ENCODE data around the gene TET2. TPM values are rescaled to one million over a fixed set of nuclear protein-coding genes. Genes with fewer than 3 reads are reported as not detected.
A peak's percentile ranks its signal among the peaks of the same experiment; 100 is the strongest.

The TET2 gene
- 10 to 100 TPM; 80.0 to 91.6 (median 82.8) TPM for total RNA-seq
- total RNA-seq (2013) = 67.4 TPM

GRCh38 chr4:105146276-105147015 is at the start of gene TET2:
Gene TET2, plus strand, starts transcription at chr4:105146876. Its CDS starts 87,067 bp downstream, at chr4:105233943.
- no peaks in the 10 kb centered on the region for H3K9me3 ChIP-seq (ENCODE audit: control insufficient read depth, insufficient read depth, low read length)
- H3K4me3 ChIP-seq (ENCODE audit: low read length) = peak within 1 kb of the TSS; percentile 67
- peak within 1 kb of the TSS; percentile 97 for H3K4me3 Mint-ChIP-seq
- H3K27ac ChIP-seq (ENCODE audit: low read length) = peak within 1 kb of the TSS; percentile 84
- DNase-seq (peak; percentile 72 to 90), ATAC-seq (peak; percentile 87 to 95 (median 92))
- TF ChIP-seq CTCF (IDR thresholded peaks at IDR 0.05) = no peak
- H3K36me3 ChIP-seq (ENCODE audit: control insufficient read depth, insufficient read depth, low read length) = no peaks in the 10 kb centered on the region
- H3K27me3 ChIP-seq (ENCODE audit: control insufficient read depth, insufficient read depth, low read length) = no peaks in the 10 kb centered on the region
- intact Hi-C loops (cut with micrococcal nuclease) = loop anchor here (10.0 kb wide), 3 partner anchors 128 to 1168 kb away; partner anchors contain the start of genes AIMP1 and TBCK
- no peaks in the 10 kb centered on the region for H3K9me3 Mint-ChIP-seq
- no peaks in the 10 kb centered on the region for H3K36me3 Mint-ChIP-seq
- H3K27me3 Mint-ChIP-seq (ENCODE audit: low read depth in 2 of 2) = no peaks in the 10 kb centered on the region
- peaks cover 4% of the 10 kb centered on the region for H3K4me1 ChIP-seq (ENCODE audit: control insufficient read depth, insufficient read depth, low read length)
- WGBS (ENCODE audit: insufficient coverage) = under 1% methylated on average over 77 of the region's 77 CpGs
- peaks cover 54 to 56% of the 10 kb centered on the region in 2 donors for H3K4me1 Mint-ChIP-seq
- peak within 1 kb of the TSS; percentile 96 to 99 for H3K27ac Mint-ChIP-seq

GRCh38 chr4:105102016-105102415 is 44.7 kb upstream of the TET2 start:
- no peak for DNase-seq
- H3K36me3 ChIP-seq (ENCODE audit: control insufficient read depth, insufficient read depth, low read length) = no peaks in the 10 kb centered on the region
- Mint-ChIP-seq H3K9me3 (peaks cover 2 to 3% of the 10 kb centered on the region in 2 donors), H3K27ac (no peak overlapping the region), H3K4me3 (no peak overlapping the region), H3K4me1 (no peaks in the 10 kb centered on the region), H3K36me3 (no peaks in the 10 kb centered on the region), H3K27me3 (ENCODE audit: low read depth in 2 of 2) (peaks cover 0 to 9% of the 10 kb centered on the region in 2 donors)
- no peak for TF ChIP-seq CTCF (IDR thresholded peaks at IDR 0.05)
- H3K9me3 ChIP-seq (ENCODE audit: control insufficient read depth, insufficient read depth, low read length) = no peaks in the 10 kb centered on the region
- intact Hi-C loops (cut with micrococcal nuclease) = no loop called here
- no peaks in the 10 kb centered on the region for H3K27me3 ChIP-seq (ENCODE audit: control insufficient read depth, insufficient read depth, low read length)
- H3K4me1 ChIP-seq (ENCODE audit: control insufficient read depth, insufficient read depth, low read length) = no peaks in the 10 kb centered on the region
- H3K27ac ChIP-seq (ENCODE audit: low read length) = no peak overlapping the region
- ATAC-seq = no peak
- no peak overlapping the region for H3K4me3 ChIP-seq (ENCODE audit: low read length)

GRCh38 chr4:105106426-105106825 is 40.2 kb upstream of the TET2 start:
- H3K4me3 ChIP-seq (ENCODE audit: low read length) = no peak overlapping the region
- Mint-ChIP-seq H3K36me3 (no peaks in the 10 kb centered on the region), H3K27me3 (ENCODE audit: low read depth in 2 of 2) (peaks cover 0 to 3% of the 10 kb centered on the region in 2 donors), H3K4me3 (no peak overlapping the region), H3K4me1 (no peaks in the 10 kb centered on the region), H3K27ac (no peak overlapping the region), H3K9me3 (no peaks in the 10 kb centered on the region)
- no peaks in the 10 kb centered on the region for H3K4me1 ChIP-seq (ENCODE audit: control insufficient read depth, insufficient read depth, low read length)
- H3K36me3 ChIP-seq (ENCODE audit: control insufficient read depth, insufficient read depth, low read length) = no peaks in the 10 kb centered on the region
- intact Hi-C loops (cut with micrococcal nuclease) = no loop called here
- H3K27me3 ChIP-seq (ENCODE audit: control insufficient read depth, insufficient read depth, low read length) = no peaks in the 10 kb centered on the region
- no peak for TF ChIP-seq CTCF (IDR thresholded peaks at IDR 0.05)
- ATAC-seq (no peak), DNase-seq (no peak)
- no peak overlapping the region for H3K27ac ChIP-seq (ENCODE audit: low read length)
- no peaks in the 10 kb centered on the region for H3K9me3 ChIP-seq (ENCODE audit: control insufficient read depth, insufficient read depth, low read length)
